OCI-LY7 (cell line): ENCODE measurements around the gene CLP1. TPM values are rescaled to one million over a fixed set of nuclear protein-coding genes. Genes with fewer than 3 reads are reported as not detected.
"Not testable (repeated sequence)": the region's sequence is repeated elsewhere in the genome, so short reads cannot be mapped to it uniquely, and the experiment has no call there.

Source experiments
- BruUV-seq: library from RNA; stranded (reverse); fragments of 400-500 nt; replicated peaks from 2 replicates; lab custom pipeline; 2021; lab: Mats Ljungman, UMichigan
- CTCF ChIA-PET: fragments of 300-600 bp; sonication (Branson Sonifier 250); formaldehyde crosslinking; loops from one replicate; lab custom pipeline; 2022; ENCODE audit warnings: antibody characterized with exemption; ENCODE audit not compliant: unreplicated experiment; lab: Charles Lee
- POLR2A ChIA-PET: fragments of 300-600 bp; sonication (Branson Sonifier 250); formaldehyde crosslinking; loops from one replicate; lab custom pipeline; 2022; ENCODE audit warnings: antibody characterized with exemption; lab: Charles Lee
- DNase-seq: peaks from one replicate; pipeline ENCODE4 v3.0.0-alpha.2; 2015; ENCODE audit warnings: low spot score
- H2AFZ ChIP-seq: fragments of 200-600 bp; sonication (generic), shearing (Covaris generic); 2 replicates; pipeline ENCODE4 v1.6.1; 2014; ENCODE audit warnings: mild to moderate bottlenecking, antibody characterized with exemption, low read length, moderate library complexity
- H3K27ac ChIP-seq: fragments of 200-600 bp; sonication (generic); 2 replicates; pipeline ENCODE4 v1.5.1; 2014; ENCODE audit warnings: mixed run types, low read depth, mild to moderate bottlenecking, moderate library complexity, low read length, inconsistent platforms; ENCODE audit not compliant: poor library complexity, severe bottlenecking
- H3K36me3 ChIP-seq: fragments of 200-600 bp; sonication (generic); 2 replicates; pipeline ENCODE4 v1.6.1; 2014; ENCODE audit warnings: mild to moderate bottlenecking, antibody characterized with exemption, low read length, moderate library complexity, mixed read lengths; ENCODE audit not compliant: insufficient read depth
- H3K4me1 ChIP-seq: fragments of 200-600 bp; sonication (generic); 2 replicates; pipeline ENCODE4 v1.5.1; 2014; ENCODE audit warnings: mild to moderate bottlenecking, low read length; ENCODE audit not compliant: insufficient read depth, poor library complexity, severe bottlenecking
- H3K4me2 ChIP-seq: fragments of 200-600 bp; sonication (generic); 2 replicates; pipeline ENCODE4 v1.6.1; 2014; ENCODE audit warnings: mild to moderate bottlenecking, low read length
- H3K4me3 ChIP-seq: fragments of 200-600 bp; sonication (generic); 2 replicates; pipeline ENCODE4 v1.5.1; 2014; ENCODE audit warnings: mild to moderate bottlenecking, low read depth, low read length; ENCODE audit not compliant: poor library complexity, severe bottlenecking
- H3K79me2 ChIP-seq: fragments of 200-600 bp; sonication (generic); 2 replicates; pipeline ENCODE4 v1.6.1; 2016; ENCODE audit warnings: low read depth, mild to moderate bottlenecking, low read length, moderate library complexity, mixed read lengths; ENCODE audit not compliant: insufficient read depth
- H3K9me2 ChIP-seq: fragments of 200-600 bp; sonication (generic); 2 replicates; pipeline ENCODE4 v1.6.1; 2016; ENCODE audit warnings: mild to moderate bottlenecking, low read length, mixed read lengths; ENCODE audit not compliant: insufficient read depth
- H3K9me3 ChIP-seq: fragments of 200-600 bp; sonication (generic); 2 replicates; pipeline ENCODE4 v1.6.1; 2014; ENCODE audit warnings: mild to moderate bottlenecking, mixed run types, low read length, mixed read lengths
- H4K20me1 ChIP-seq: fragments of 200-600 bp; sonication (generic); 2 replicates; pipeline ENCODE4 v1.6.1; 2014; ENCODE audit warnings: mild to moderate bottlenecking, antibody characterized with exemption, low read length, moderate library complexity, mixed read lengths; ENCODE audit not compliant: insufficient read depth
- EZH2phosphoT487 ChIP-seq: fragments of 200-600 bp; sonication (generic); IDR thresholded peaks from 2 replicates; pipeline ENCODE4 v1.6.1; 2018; ENCODE audit warnings: low read depth, borderline replicate concordance, mild to moderate bottlenecking, mixed run types, antibody characterized with exemption, low read length, moderate library complexity, mixed read lengths
- intact Hi-C: fragments of 100-400 bp; cut with micrococcal nuclease; formaldehyde crosslinking; loops from one replicate; pipeline ENCODE4 v1.10.0; 2022; ENCODE audit not compliant: unreplicated experiment
- total RNA-seq, 2 experiments: library from RNA; depleted of rRNA in 1 of 2; stranded (reverse); fragments of >200 nt in 1 of 2; shearing (Covaris generic) in 1 of 2; gene quantifications; 2 replicates each; pipeline ENCODE4 v1.2.3, GENCODE V29; 2014 to 2022
- TF ChIP-seq, protein P1 (sequence below): fragments of 200-600 bp; sonication (generic); conservative IDR thresholded peaks from 2 replicates; pipeline ENCODE4 v1.5.1; 2014; ENCODE audit warnings: mild to moderate bottlenecking, antibody characterized with exemption, low read length, moderate library complexity, mixed read lengths

CLP1 gene
- total RNA-seq, 2 experiments from 2014 or later, result 18.5 to 20.8 TPM

DNA sequence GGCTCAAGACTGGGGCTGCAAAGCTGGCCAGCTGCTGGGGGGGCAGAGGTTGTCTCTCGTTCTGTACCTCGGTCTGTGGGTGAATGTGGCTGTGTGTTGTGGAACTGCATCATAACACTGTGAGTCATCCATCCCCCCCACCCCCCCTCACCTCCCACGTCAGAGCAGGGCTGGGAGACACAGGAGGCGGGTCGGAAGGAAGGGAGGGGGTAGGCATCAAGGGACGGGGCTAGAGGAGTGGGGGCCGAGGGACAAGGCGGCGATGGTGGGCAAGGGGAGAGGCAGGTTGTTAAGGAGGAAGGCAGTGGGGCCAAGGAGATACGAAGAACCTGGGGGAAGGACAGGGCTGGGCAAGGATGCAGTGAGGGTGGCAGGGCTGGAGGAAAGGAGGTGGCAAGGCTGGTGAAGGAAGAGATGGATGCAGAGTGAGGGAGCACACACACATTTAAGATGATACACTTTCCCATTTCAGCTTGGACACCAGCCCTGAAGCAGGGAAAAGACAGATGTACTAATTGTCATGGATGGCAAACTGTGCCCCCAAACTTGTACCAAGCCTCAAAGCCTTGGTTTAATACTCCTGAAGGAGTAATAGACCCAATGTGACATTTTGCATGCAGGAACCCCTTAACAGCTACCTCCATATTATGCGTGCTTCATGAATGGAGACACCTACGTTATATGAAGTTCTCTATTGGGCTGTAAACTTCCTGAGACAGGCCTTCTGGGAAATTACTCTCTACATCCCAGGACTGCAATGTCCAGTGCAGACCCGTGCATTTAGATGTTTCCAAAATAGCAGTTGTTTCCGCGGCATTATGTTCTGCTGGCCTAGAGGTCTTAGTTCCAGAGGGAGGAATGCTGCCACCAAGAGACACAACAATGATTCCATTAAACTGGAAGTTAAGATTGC, 7.5 kb upstream of the CLP1 start, which contains the start of gene YPEL4:
Gene YPEL4, minus strand, starts transcription at position 87 of the 913 bp plus-strand sequence. CDS start 2,805 bp downstream, outside the sequence.
- Histone ChIP-seq H3K4me1 (peaks cover 24% of the 10 kb centered on the region), H3K4me3 (peak within 1 kb of the TSS; percentile 65), H2AFZ (peak within 1 kb of the TSS; percentile 92), H3K9me2 (no peaks in the 10 kb centered on the region), H3K9me3 (no peaks in the 10 kb centered on the region), H3K27ac (no peak within 1 kb of the TSS), H3K36me3 (no peaks in the 10 kb centered on the region), H3K79me2 (no peaks in the 10 kb centered on the region), H3K4me2 (peak within 1 kb of the TSS; percentile 95), H4K20me1 (no peaks in the 10 kb centered on the region)
- peak; percentile 21 for DNase-seq
- intact Hi-C loops, result loop anchor here (5.0 kb wide), 2 partner anchors 313 to 862 kb away; partner anchors contain the start of genes P2RX3 and SSRP1
- CTCF ChIA-PET, result no interaction called here
- no TSS peak for BruUV-seq
- POLR2A ChIA-PET, result no interaction called here
- TF ChIP-seq EZH2phosphoT487, result no peak
- TF ChIP-seq, protein P1, sequence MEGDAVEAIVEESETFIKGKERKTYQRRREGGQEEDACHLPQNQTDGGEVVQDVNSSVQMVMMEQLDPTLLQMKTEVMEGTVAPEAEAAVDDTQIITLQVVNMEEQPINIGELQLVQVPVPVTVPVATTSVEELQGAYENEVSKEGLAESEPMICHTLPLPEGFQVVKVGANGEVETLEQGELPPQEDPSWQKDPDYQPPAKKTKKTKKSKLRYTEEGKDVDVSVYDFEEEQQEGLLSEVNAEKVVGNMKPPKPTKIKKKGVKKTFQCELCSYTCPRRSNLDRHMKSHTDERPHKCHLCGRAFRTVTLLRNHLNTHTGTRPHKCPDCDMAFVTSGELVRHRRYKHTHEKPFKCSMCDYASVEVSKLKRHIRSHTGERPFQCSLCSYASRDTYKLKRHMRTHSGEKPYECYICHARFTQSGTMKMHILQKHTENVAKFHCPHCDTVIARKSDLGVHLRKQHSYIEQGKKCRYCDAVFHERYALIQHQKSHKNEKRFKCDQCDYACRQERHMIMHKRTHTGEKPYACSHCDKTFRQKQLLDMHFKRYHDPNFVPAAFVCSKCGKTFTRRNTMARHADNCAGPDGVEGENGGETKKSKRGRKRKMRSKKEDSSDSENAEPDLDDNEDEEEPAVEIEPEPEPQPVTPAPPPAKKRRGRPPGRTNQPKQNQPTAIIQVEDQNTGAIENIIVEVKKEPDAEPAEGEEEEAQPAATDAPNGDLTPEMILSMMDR, result no peak

DNA sequence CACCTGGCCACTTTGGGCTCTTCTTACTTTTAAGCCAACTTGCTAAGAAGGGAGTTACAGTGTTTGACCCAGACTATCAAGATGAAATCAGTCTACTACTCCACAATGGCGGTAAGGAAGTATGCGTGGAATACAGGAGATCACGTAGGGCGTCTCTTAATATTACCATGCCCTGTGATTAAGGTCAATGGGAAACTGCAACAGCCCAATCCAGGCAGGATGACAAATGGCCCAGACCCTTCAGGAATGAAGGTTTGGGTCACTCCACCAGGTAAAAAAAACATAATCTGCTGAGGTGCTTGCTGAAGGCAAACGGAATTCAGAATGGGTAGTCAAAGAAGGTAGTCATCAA, 6.8 kb upstream of the CLP1 start:
- no peaks in the 10 kb centered on the region for H3K9me2 ChIP-seq
- CTCF ChIA-PET, result no interaction called here
- intact Hi-C loops, result no loop called here
- POLR2A ChIA-PET, result no interaction called here
- peaks cover 23% of the 10 kb centered on the region for H3K4me1 ChIP-seq
- no peak overlapping the region for H3K27ac ChIP-seq
- BruUV-seq, result no TSS peak
- H3K4me3 ChIP-seq, result no peak overlapping the region
- no peaks in the 10 kb centered on the region for H4K20me1 ChIP-seq
- H3K79me2 ChIP-seq, result no peaks in the 10 kb centered on the region
- DNase-seq, result no peak
- H3K36me3 ChIP-seq, result no peaks in the 10 kb centered on the region
- TF ChIP-seq, protein P1, result no peak
- TF ChIP-seq EZH2phosphoT487, result no peak
- H3K9me3 ChIP-seq, result no peaks in the 10 kb centered on the region
- H2AFZ ChIP-seq, result peak overlapping the region; percentile 30; the same call in 1 of the 2 replicates
- H3K4me2 ChIP-seq, result no peak overlapping the region

DNA sequence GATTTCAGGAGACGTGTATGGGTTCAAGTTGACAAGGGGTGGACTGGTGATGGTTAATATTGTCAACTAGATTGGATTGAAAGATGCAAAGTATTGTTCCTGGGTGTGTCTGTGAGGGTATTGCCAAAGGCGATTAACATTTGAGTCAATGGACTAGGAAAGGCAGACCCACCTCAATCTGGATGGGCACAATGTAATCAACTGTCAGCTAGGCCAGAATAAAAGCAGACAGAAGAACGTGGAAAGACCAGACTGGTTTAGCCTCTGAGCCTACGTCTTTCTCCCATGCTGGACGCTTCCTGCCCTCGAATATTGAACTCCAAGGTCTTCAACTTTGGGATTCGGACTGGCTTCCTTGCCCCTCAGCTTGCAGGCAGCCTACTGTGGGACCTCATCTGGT, 6.2 kb upstream of the CLP1 start:
- Histone ChIP-seq H3K9me2 (no peaks in the 10 kb centered on the region), H3K9me3 (no peaks in the 10 kb centered on the region), H2AFZ (no peak overlapping the region), H3K4me3 (no peak overlapping the region), H4K20me1 (no peaks in the 10 kb centered on the region), H3K4me2 (no peak overlapping the region), H3K27ac (no peak overlapping the region), H3K79me2 (no peaks in the 10 kb centered on the region), H3K4me1 (peaks cover 23% of the 10 kb centered on the region), H3K36me3 (no peaks in the 10 kb centered on the region)
- TF ChIP-seq, protein P1, result no peak
- no peak for TF ChIP-seq EZH2phosphoT487
- DNase-seq, result no peak
- ChIA-PET POLR2A (interaction anchor here (0.8 to 1.1 kb wide), 2 partner anchors 11 to 19 kb away, joined by 5 read pairs; no protein-coding TSS in a partner anchor), CTCF (no interaction called here)
- intact Hi-C loops, result no loop called here
- BruUV-seq, result no TSS peak

DNA sequence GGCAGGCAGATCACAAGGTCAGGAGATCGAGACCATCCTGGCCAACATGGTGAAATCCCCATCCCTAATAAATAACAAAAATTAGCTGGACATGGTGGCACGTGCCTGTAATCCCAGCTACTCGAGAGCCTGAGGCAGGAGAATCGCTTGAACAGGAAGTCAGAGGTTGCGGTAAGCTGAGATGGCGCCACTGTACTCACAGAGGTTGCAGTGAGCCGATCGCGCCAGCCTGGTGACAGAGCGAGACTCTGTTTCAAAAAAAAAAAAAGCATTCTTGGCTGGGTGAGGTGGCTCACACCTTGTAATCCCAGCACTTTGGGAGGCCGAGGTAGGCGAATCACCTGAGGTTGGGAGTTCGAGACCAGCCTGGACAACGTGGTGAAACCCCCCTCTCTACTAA, 5.3 kb upstream of the CLP1 start:
- H4K20me1 ChIP-seq, H3K27ac ChIP-seq, intact Hi-C loops, H3K9me2 ChIP-seq, H3K4me2 ChIP-seq, H3K9me3 ChIP-seq, DNase-seq, H3K36me3 ChIP-seq, H3K4me3 ChIP-seq, CTCF ChIA-PET, H3K79me2 ChIP-seq, H2AFZ ChIP-seq, BruUV-seq: not testable (repeated sequence)
- peaks cover 30% of the 10 kb centered on the region for H3K4me1 ChIP-seq
- POLR2A ChIA-PET, result interaction anchor here (0.8 to 1.1 kb wide), 2 partner anchors 12 to 19 kb away, joined by 5 read pairs; no protein-coding TSS in a partner anchor
